Trophoblast cell (in vitro differentiated cells and primary cell): ENCODE results near the gene PDGFD.

Source experiments
- DNase-seq, 2 donors: peaks; one replicate each; pipeline ENCODE4 v3.0.0-alpha.2; 2016
- H2AFZ ChIP-seq: 2 replicates; pipeline ENCODE4 v1.6.1; 2013; ENCODE audit warnings: low read length, moderate library complexity, mild to moderate bottlenecking; ENCODE audit not compliant: insufficient read depth, poor library complexity
- H2AK5ac ChIP-seq: 2 replicates; pipeline ENCODE4 v1.6.1; 2013; ENCODE audit warnings: mild to moderate bottlenecking, low read length
- H2BK120ac ChIP-seq: 2 replicates; pipeline ENCODE4 v1.6.1; 2013; ENCODE audit warnings: low read length, mild to moderate bottlenecking, moderate library complexity; ENCODE audit not compliant: insufficient read depth, poor library complexity
- H2BK12ac ChIP-seq: 2 replicates; pipeline ENCODE4 v1.6.1; 2013; ENCODE audit warnings: mild to moderate bottlenecking, low read length, moderate library complexity
- H2BK5ac ChIP-seq: 2 replicates; pipeline ENCODE4 v1.6.1; 2013; ENCODE audit warnings: low read length, low read depth, moderate library complexity, mild to moderate bottlenecking; ENCODE audit not compliant: poor library complexity
- H3K14ac ChIP-seq: 2 replicates; pipeline ENCODE4 v1.6.1; 2013; ENCODE audit warnings: mild to moderate bottlenecking, low read length
- H3K18ac ChIP-seq: 2 replicates; pipeline ENCODE4 v1.6.1; 2013; ENCODE audit warnings: mild to moderate bottlenecking, low read length
- H3K23ac ChIP-seq: 2 replicates; pipeline ENCODE4 v1.6.1; 2013; ENCODE audit warnings: low read length
- H3K27ac ChIP-seq: 2 replicates; pipeline ENCODE4 v1.5.1; 2013; ENCODE audit warnings: low read depth, mild to moderate bottlenecking, inconsistent platforms, low read length, moderate library complexity
- H3K27me3 ChIP-seq: 2 replicates; pipeline ENCODE4 v1.6.1; 2013; ENCODE audit warnings: inconsistent platforms, mild to moderate bottlenecking, low read length, moderate library complexity; ENCODE audit not compliant: insufficient read depth
- H3K36me3 ChIP-seq, 2 experiments: 1 replicate in 1 of 2; 2 replicates in 1 of 2; pipeline ENCODE4 v1.6.1; 2013; ENCODE audit warnings: low read length in 2 of 2, mild to moderate bottlenecking in 2 of 2, moderate library complexity in 1 of 2; ENCODE audit not compliant: insufficient read depth in 2 of 2, control insufficient read depth in 1 of 2
- H3K4ac ChIP-seq: 2 replicates; pipeline ENCODE4 v1.6.1; 2013; ENCODE audit warnings: low read depth, mild to moderate bottlenecking, low read length, moderate library complexity
- H3K4me1 ChIP-seq, 2 experiments: 1 replicate in 1 of 2; 2 replicates in 1 of 2; pipeline ENCODE4 v1.6.1; 2013; ENCODE audit warnings: low read length in 2 of 2, mild to moderate bottlenecking in 2 of 2, moderate library complexity in 1 of 2; ENCODE audit not compliant: insufficient read depth in 2 of 2, control insufficient read depth in 1 of 2
- H3K4me2 ChIP-seq: 2 replicates; pipeline ENCODE4 v1.6.1; 2013; ENCODE audit warnings: inconsistent platforms, mild to moderate bottlenecking, low read length, moderate library complexity
- H3K4me3 ChIP-seq: 2 replicates; pipeline ENCODE4 v1.5.1; 2013; ENCODE audit warnings: mild to moderate bottlenecking, low read depth, low read length, inconsistent platforms
- H3K79me1 ChIP-seq: one replicate; pipeline ENCODE4 v1.6.1; 2013; ENCODE audit warnings: low read length
- H3K79me2 ChIP-seq: 2 replicates; pipeline ENCODE4 v1.6.1; 2013; ENCODE audit warnings: low read length, mild to moderate bottlenecking; ENCODE audit not compliant: control insufficient read depth, insufficient read depth, poor library complexity
- H3K9ac ChIP-seq: 2 replicates; pipeline ENCODE4 v1.6.1; 2013; ENCODE audit warnings: mild to moderate bottlenecking, low read length
- H3K9me3 ChIP-seq: 2 replicates; pipeline ENCODE4 v1.6.1; 2013; ENCODE audit warnings: low read depth, mild to moderate bottlenecking, control low read depth, inconsistent platforms, low read length; ENCODE audit not compliant: insufficient read depth
- H4K12ac ChIP-seq: 2 replicates; pipeline ENCODE4 v1.6.1; 2013; ENCODE audit warnings: low read depth, mild to moderate bottlenecking, low read length, moderate library complexity
- H4K8ac ChIP-seq: 2 replicates; pipeline ENCODE4 v1.6.1; 2013; ENCODE audit warnings: low read depth, mild to moderate bottlenecking, low read length, moderate library complexity
- H4K91ac ChIP-seq: one replicate; pipeline ENCODE4 v1.6.1; 2013; ENCODE audit warnings: low read depth, mild to moderate bottlenecking, low read length, moderate library complexity
- WGBS: extraction: QIAGEN DNeasy Blood & Tissue Kit; methylation state at CpG from one replicate; pipeline ENCODE4 v1.1.7; 2013; ENCODE audit warnings: missing lambda C conversion rate; ENCODE audit not compliant: insufficient read length, insufficient coverage; ENCODE audit errors: extremely low coverage; 5-methylcytosine and 5-hydroxymethylcytosine counted together

Gene PDGFD

DNA sequence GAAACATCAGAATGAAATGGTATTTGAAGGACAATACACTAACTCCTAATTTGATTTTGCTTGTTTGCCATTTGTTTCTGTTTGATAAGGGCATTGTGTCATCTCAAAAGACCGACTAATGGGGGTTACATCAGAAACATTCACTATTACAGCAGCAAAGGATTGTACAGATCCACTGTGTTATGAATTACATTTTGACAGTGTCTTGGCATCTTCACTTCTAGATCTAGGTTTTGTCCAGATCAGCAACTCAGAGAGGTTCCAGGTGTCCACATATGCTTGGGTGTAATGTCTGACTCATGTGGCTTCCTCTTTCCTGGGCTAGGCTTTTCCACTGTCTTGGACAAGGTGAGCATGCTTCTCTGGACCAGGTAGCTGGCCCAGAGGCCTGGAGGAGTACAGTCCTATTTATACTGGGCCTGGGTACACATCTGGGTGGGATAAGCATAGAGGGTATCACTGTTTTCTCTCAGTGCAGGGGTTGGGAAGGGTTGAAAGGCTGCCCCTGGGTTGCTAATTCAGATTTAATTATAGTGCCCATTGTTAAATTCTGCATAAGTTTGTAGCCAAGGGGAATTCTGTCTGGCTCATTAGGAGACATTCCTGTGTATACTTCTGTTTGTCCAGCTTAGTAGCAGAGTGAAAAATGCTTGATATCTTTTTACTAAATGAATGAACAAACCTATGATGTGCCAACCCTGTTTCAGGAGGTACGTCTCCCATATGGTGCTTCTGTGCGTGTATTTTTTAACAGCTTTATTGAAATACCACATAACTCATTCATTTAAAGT is 103.7 kb downstream of the PDGFD start:
- no peak overlapping the region for H4K12ac ChIP-seq

DNA sequence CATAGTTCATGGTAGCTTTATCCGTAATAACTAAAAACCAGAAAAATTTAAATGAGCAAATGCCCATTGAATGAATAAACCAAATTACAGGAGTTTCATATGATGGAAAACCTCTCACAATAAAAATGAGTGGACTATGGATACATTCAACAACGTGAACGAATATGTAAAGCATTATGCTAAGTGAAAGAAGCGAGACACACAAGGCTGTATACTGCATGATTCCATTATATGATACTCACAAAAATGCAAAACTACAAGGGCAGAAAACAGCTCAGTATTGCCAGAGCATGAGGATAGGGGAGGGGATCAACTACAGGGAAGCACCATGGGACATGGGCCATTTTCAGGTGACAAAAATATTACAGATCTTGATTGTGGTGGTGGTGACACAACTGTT is 105.3 kb downstream of the PDGFD start:
- no peak overlapping the region for H2BK120ac ChIP-seq
- no peak overlapping the region for H3K14ac ChIP-seq
- no peak overlapping the region for H3K4me2 ChIP-seq
- no peak overlapping the region for H2AFZ ChIP-seq
- no peak overlapping the region for H3K18ac ChIP-seq
- no peak overlapping the region for H3K9ac ChIP-seq
- no peaks in the 10 kb centered on the region for H3K27me3 ChIP-seq
- H3K23ac ChIP-seq = no peak overlapping the region
- no peak overlapping the region for H4K8ac ChIP-seq
- no peaks in the 10 kb centered on the region for H3K4me1 ChIP-seq
- no peak overlapping the region for H3K4ac ChIP-seq
- H3K4me3 ChIP-seq = no peak overlapping the region
- no peaks in the 10 kb centered on the region for H3K36me3 ChIP-seq
- H2BK5ac ChIP-seq = no peak overlapping the region
- no CpG with 5 or more reads among the region's 4 CpGs for WGBS
- no peak overlapping the region for H4K12ac ChIP-seq
- H2AK5ac ChIP-seq = no peak overlapping the region
- H3K79me2 ChIP-seq = no peaks in the 10 kb centered on the region
- no peaks in the 10 kb centered on the region for H3K9me3 ChIP-seq
- H4K91ac ChIP-seq = no peak overlapping the region
- H3K27ac ChIP-seq = no peak overlapping the region
- no peak overlapping the region for H2BK12ac ChIP-seq
- H3K79me1 ChIP-seq = no peaks in the 10 kb centered on the region
- DNase-seq = no peak

More for the DNA sequence above, 103.7 kb downstream of the PDGFD start:
- no peak overlapping the region for H3K23ac ChIP-seq
- H3K79me1 ChIP-seq = no peaks in the 10 kb centered on the region
- no peaks in the 10 kb centered on the region for H3K79me2 ChIP-seq
- no peak overlapping the region for H2BK120ac ChIP-seq
- H2AFZ ChIP-seq = no peak overlapping the region
- no peak overlapping the region for H3K9ac ChIP-seq
- no peak overlapping the region for H4K91ac ChIP-seq
- no peak overlapping the region for H3K18ac ChIP-seq
- no peak overlapping the region for H3K4me3 ChIP-seq
- no peak overlapping the region for H2BK12ac ChIP-seq
- H3K36me3 ChIP-seq = no peaks in the 10 kb centered on the region
- no peaks in the 10 kb centered on the region for H3K27me3 ChIP-seq
- H2BK5ac ChIP-seq = no peak overlapping the region
- no peak overlapping the region for H2AK5ac ChIP-seq
- no peak overlapping the region for H3K4me2 ChIP-seq
- H3K4me1 ChIP-seq = no peaks in the 10 kb centered on the region
- H3K4ac ChIP-seq = no peak overlapping the region
- DNase-seq = no peak
- no peak overlapping the region for H3K14ac ChIP-seq
- no peak overlapping the region for H3K27ac ChIP-seq
- no CpG with 5 or more reads among the region's 3 CpGs for WGBS
- no peak overlapping the region for H4K8ac ChIP-seq
- no peaks in the 10 kb centered on the region for H3K9me3 ChIP-seq

DNA sequence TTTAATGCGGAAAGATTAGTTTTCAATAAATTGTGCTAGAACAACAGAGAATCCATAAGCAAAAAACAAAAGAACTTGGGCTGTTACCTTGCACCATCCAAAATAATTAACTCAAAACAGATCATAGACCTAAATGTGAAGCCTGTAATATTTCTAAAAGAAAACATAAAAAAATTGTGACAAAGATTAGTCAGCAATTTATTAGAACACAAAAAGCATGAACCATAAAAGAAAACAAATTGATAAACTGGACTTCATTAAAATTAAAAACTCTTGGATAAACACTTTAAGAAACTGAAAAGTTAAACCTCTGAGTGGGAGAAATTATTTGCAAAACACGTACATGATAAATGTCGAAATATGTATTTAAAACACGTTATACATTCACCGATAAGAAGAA is 106.0 kb downstream of the PDGFD start:
- Histone ChIP-seq H3K4ac (no peak overlapping the region), H3K4me1 (no peaks in the 10 kb centered on the region), H2AFZ (no peak overlapping the region), H2AK5ac (no peak overlapping the region), H3K4me3 (no peak overlapping the region), H4K8ac (no peak overlapping the region), H3K4me2 (no peak overlapping the region), H3K36me3 (no peaks in the 10 kb centered on the region), H3K9me3 (no peaks in the 10 kb centered on the region), H3K27ac (no peak overlapping the region), H2BK12ac (no peak overlapping the region), H3K79me1 (no peaks in the 10 kb centered on the region), H4K12ac (no peak overlapping the region), H3K79me2 (no peaks in the 10 kb centered on the region), H2BK5ac (no peak overlapping the region), H3K9ac (no peak overlapping the region), H4K91ac (no peak overlapping the region), H3K14ac (no peak overlapping the region), H3K27me3 (no peaks in the 10 kb centered on the region), H3K23ac (no peak overlapping the region), H3K18ac (no peak overlapping the region), H2BK120ac (no peak overlapping the region)
- no CpG with 5 or more reads among the region's 5 CpGs for WGBS
- no peak for DNase-seq

DNA sequence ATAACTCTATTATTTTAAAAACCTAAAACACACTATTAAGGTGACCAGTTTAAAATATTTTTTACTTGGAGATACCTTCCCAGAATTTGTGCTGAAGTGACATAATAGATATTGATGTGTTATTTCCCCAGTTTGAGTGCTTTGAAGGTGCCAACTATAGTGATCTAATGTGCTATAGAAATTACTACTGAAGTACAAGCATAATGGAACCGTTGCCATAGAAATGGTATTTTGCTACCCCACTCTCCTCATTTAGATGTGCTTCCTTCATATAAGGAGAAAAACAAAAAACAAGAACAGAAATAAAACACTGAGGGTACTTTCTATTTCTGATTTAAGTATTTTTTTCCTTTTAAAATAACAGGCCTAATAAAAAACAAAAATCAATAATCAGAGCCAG is 108.4 kb downstream of the PDGFD start:
- H3K36me3 ChIP-seq = no peaks in the 10 kb centered on the region
- no peak overlapping the region for H3K27ac ChIP-seq
- no peaks in the 10 kb centered on the region for H3K9me3 ChIP-seq
- H3K18ac ChIP-seq = no peak overlapping the region
- H4K8ac ChIP-seq = no peak overlapping the region
- H4K12ac ChIP-seq = no peak overlapping the region
- no peaks in the 10 kb centered on the region for H3K79me2 ChIP-seq
- no peak overlapping the region for H3K9ac ChIP-seq
- H3K27me3 ChIP-seq = no peaks in the 10 kb centered on the region
- WGBS = no CpG with 5 or more reads among the region's 1 CpG
- no peak overlapping the region for H3K23ac ChIP-seq
- no peak overlapping the region for H2BK5ac ChIP-seq
- no peak overlapping the region for H2BK120ac ChIP-seq
- no peaks in the 10 kb centered on the region for H3K79me1 ChIP-seq
- no peak for DNase-seq
- H3K4ac ChIP-seq = no peak overlapping the region
- H2BK12ac ChIP-seq = no peak overlapping the region
- H2AFZ ChIP-seq = no peak overlapping the region
- no peak overlapping the region for H3K4me3 ChIP-seq
- H2AK5ac ChIP-seq = no peak overlapping the region
- no peak overlapping the region for H4K91ac ChIP-seq
- H3K14ac ChIP-seq = no peak overlapping the region
- no peaks in the 10 kb centered on the region for H3K4me1 ChIP-seq
- H3K4me2 ChIP-seq = no peak overlapping the region
